Right lobe of liver (tissue), 6 donors: ENCODE results near the gene ASPG. TPM values are rescaled to one million over a fixed set of nuclear protein-coding genes. Genes with fewer than 3 reads are reported as not detected.

Source experiments
- ATAC-seq, 4 donors: fragments of 200-7000 bp; cut with Tn5 transposase; one replicate each; pipeline ENCODE4 v1.9.1; 2020; ENCODE audit warnings: mild to moderate bottlenecking in 4 of 4, moderate library complexity in 4 of 4
- DNase-seq, 3 donors: peaks; one replicate each; pipeline ENCODE4 v3.0.0-alpha.2; 2020
- H3K27ac ChIP-seq, 3 donors: fragments of 200-600 bp; one replicate each; pipeline ENCODE4 v1.8.0; 2022
- H3K27me3 ChIP-seq, 2 donors: fragments of 200-600 bp; one replicate each; pipeline ENCODE4 v1.8.0; 2022
- H3K36me3 ChIP-seq, 4 donors: fragments of 200-600 bp; sonication (generic) in 1 of 4; one replicate each; pipeline versions ENCODE4 v1.5.1 to v1.8.0; 2017 to 2022; ENCODE audit warnings: control low read depth in 1 of 4
- H3K4me1 ChIP-seq, 4 donors: fragments of 200-600 bp; sonication (generic) in 1 of 4; one replicate each; pipeline versions ENCODE4 v1.5.1 to v1.8.0; 2017 to 2022; ENCODE audit warnings: control low read depth in 1 of 4
- H3K4me3 ChIP-seq, 3 donors: fragments of 200-600 bp; one replicate each; pipeline ENCODE4 v1.8.0; 2022
- H3K9me3 ChIP-seq, 4 donors: fragments of 200-600 bp; sonication (generic) in 1 of 4; one replicate each; pipeline versions ENCODE4 v1.5.1 to v1.8.0; 2017 to 2022; ENCODE audit warnings: control low read depth in 1 of 4
- POLR2A ChIP-seq: fragments of 450-650 bp; IDR thresholded peaks from one replicate; pipeline ENCODE4 v1.6.1; 2017; ENCODE audit warnings: antibody characterized with exemption, mild to moderate bottlenecking
- WGBS: methylation state at CpG from one replicate; pipeline ENCODE4 v1.1.6; 2018; ENCODE audit warnings: low coverage, low lambda C conversion rate; ENCODE audit not compliant: insufficient coverage; ENCODE audit errors: missing lambda C conversion rate; 5-methylcytosine and 5-hydroxymethylcytosine counted together
- intact Hi-C, 2 donors: fragments of 100-400 bp; cut with DNase I; formaldehyde crosslinking; loops; one replicate each; pipeline versions ENCODE4 v1.11.2 to v1.14.1; 2022
- total RNA-seq, 6 experiments: library from RNA; depleted of rRNA in 2 of 6; stranded (reverse); fragments of >200 nt in 2 of 6; fragmentation: NEBNext Ultra II Directional in 3 of 6; extraction: Animal tissue kit (Norgen Biotek cat#: 25700) in 3 of 6; gene quantifications; one replicate each; pipeline versions ENCODE4 v1.1.0 to v1.2.4, GENCODE V29; 2016 to 2023
- TF ChIP-seq, protein P1 (sequence below), 4 donors: fragments of 200-600 bp in 3 of 4; fragments of 450-650 bp in 1 of 4; IDR thresholded peaks; one replicate each; pipeline versions ENCODE4 v1.5.1 to v1.8.0; 2016 to 2022; ENCODE audit warnings: antibody characterized with exemption in 4 of 4, mild to moderate bottlenecking in 2 of 4
- donor health status: DM: no; HTN: yes; CAD: no.
- donor health status: DM: no; HTN: no; CAD: no.
- donor health status: DM: no; HTN: no; CAD: no.
- donor health status: DM: no; HTN: yes; CAD: no.
- donor health status: DM: no; HTN: yes; CAD: no.

ASPG gene
- total RNA-seq, 6 experiments from 2014 or later = 37.3 to 232 (median 110) TPM

DNA sequence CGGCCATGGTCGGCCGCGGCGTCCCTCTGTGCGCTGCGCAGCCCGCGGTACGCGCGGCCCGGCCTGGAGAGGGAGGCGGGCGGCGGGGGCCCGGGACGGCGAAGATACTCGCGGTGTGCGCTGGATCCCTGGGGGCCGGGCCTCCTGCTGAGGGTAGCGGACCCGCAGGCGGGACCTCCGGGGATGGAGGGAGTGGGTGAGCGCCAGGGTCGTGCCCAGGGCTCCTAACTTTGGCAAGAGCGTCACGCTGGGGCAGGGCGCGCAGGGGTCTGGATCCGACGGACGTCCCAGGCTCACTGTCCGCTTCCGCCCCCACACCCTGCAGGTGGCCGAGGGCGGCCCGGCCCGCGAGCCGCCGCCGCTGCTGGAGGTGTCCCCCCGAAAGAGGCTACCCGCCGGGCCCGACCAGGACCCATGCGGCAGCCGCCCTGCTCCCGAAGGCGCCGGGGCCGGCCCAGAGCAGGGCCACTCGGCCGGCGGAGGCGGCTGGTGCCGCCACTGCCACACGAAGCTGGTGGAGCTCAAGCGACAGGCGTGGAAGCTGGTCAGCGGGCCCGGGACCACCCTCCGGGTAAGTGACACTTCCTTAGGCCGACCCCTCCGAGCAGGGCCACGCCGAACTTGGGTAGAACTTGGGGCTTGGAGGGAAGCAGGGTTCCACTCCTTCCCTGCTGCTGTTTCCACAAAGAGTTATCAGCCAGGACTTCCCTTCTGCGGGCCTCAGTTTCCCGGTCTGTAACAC is 53.4 kb downstream of the ASPG start:
- Histone ChIP-seq H3K4me3 (peak overlapping the region; percentile 26 to 48 (median 38)), H3K27me3 (peaks cover 0 to 31% of the 10 kb centered on the region in 2 donors), H3K36me3 (no peaks in the 10 kb centered on the region), H3K9me3 (no peaks in the 10 kb centered on the region), H3K4me1 (peaks cover 0 to 19% (median 0%) of the 10 kb centered on the region in 4 donors), H3K27ac (peak overlapping the region in 2 of 3 donors; percentile 8 to 43)
- TF ChIP-seq, protein P1, sequence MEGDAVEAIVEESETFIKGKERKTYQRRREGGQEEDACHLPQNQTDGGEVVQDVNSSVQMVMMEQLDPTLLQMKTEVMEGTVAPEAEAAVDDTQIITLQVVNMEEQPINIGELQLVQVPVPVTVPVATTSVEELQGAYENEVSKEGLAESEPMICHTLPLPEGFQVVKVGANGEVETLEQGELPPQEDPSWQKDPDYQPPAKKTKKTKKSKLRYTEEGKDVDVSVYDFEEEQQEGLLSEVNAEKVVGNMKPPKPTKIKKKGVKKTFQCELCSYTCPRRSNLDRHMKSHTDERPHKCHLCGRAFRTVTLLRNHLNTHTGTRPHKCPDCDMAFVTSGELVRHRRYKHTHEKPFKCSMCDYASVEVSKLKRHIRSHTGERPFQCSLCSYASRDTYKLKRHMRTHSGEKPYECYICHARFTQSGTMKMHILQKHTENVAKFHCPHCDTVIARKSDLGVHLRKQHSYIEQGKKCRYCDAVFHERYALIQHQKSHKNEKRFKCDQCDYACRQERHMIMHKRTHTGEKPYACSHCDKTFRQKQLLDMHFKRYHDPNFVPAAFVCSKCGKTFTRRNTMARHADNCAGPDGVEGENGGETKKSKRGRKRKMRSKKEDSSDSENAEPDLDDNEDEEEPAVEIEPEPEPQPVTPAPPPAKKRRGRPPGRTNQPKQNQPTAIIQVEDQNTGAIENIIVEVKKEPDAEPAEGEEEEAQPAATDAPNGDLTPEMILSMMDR (IDR thresholded peaks at IDR 0.05) = no peak
- peak; percentile 0 for TF ChIP-seq POLR2A
- DNase-seq = peak in 2 of 3 donors; percentile 32 to 56
- 0% methylated on average over 5 of the region's 73 CpGs for whole genome bisulfite sequencing
- no peak for ATAC-seq
- intact Hi-C loops = loop anchor here (5.0 to 10.0 kb wide), 2 partner anchors 418 to 506 kb away; no protein-coding TSS in a partner anchor

DNA sequence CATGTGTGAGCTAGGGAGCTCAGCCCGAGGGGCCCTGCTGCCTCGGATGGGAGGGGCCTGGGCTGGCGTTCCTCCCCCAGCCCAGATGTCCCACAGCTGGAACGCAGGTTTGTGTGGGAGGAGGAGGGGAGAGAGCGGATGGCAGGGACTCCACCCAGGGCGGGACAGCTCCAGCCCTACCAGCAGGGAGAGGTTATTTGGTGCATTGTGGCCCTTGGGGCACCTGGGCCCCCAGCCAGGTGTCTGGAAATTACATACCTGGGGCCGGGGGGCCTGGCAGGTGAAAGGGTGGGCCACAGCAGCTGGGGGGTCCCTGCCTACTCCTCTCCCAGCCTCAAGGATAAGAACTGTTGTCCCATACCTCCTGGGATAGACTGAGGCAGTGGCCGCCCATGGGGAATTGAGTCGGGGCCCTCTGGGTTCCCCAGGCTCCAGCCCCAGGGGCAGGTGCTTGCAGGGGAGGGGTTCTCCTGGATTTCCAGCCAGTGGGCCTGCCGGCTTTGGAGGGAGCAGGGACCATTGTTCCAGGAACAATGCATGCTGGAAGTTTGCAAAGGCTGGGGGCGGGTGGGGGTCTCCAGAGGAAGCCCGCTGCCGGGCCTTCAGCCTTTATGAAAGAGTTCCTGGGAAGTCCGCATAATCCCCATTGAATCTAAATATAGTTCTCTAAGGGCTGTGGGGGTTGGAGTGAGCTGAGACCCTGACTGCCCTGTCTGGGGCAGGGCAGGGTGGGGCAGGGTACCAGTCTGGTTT is 54.1 kb downstream of the ASPG start:
- TF ChIP-seq, protein P1 (IDR thresholded peaks at IDR 0.05) = no peak
- TF ChIP-seq POLR2A = no peak
- peak overlapping the region; percentile 26 to 48 (median 38) for H3K4me3 ChIP-seq
- H3K36me3 ChIP-seq = no peaks in the 10 kb centered on the region
- 45% methylated on average over 2 of the region's 14 CpGs for WGBS
- no peak for ATAC-seq
- H3K4me1 ChIP-seq = peaks cover 0 to 19% (median 0%) of the 10 kb centered on the region in 4 donors
- H3K27ac ChIP-seq = no peak overlapping the region
- no peaks in the 10 kb centered on the region for H3K9me3 ChIP-seq
- DNase-seq = peak in 2 of 3 donors; percentile 21 to 48
- H3K27me3 ChIP-seq = peaks cover 0 to 31% of the 10 kb centered on the region in 2 donors
- intact Hi-C loops = loop anchor here (5.0 to 10.0 kb wide), 3 partner anchors 418 to 505 kb away; no protein-coding TSS in a partner anchor

DNA sequence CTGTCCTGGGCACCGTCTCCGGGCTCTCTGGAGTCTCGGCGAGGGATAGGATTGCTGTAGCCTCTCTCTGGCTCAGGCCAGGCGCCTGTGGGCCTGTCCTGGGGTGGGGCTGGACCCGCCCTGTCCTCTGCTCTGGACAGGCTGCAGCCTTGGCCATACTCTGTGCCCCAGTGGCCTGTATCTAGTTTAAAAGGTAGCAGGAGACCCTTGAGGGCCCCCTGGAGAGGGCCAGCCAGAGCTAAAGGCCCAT is 54.6 kb downstream of the ASPG start:
- Histone ChIP-seq H3K4me3 (no peak overlapping the region), H3K27ac (no peak overlapping the region), H3K9me3 (no peaks in the 10 kb centered on the region), H3K27me3 (peaks cover 0 to 31% of the 10 kb centered on the region in 2 donors), H3K36me3 (no peaks in the 10 kb centered on the region), H3K4me1 (peaks cover 0 to 19% (median 0%) of the 10 kb centered on the region in 4 donors)
- DNase-seq = peak in 2 of 3 donors; percentile 14 to 34
- ATAC-seq = no peak
- intact Hi-C loops = loop anchor here in 1 of 2 donors (5.0 kb wide), 1 partner anchor 427 kb away; no protein-coding TSS in a partner anchor
- 38% methylated on average over 4 of the region's 6 CpGs for WGBS
- TF ChIP-seq, protein P1 (IDR thresholded peaks at IDR 0.05) = no peak
- TF ChIP-seq POLR2A = no peak

GRCh38 chr14:104140463-104141331 is 55.2 kb downstream of the ASPG start:
- Histone ChIP-seq H3K36me3 (no peaks in the 10 kb centered on the region), H3K27me3 (peaks cover 0 to 26% of the 10 kb centered on the region in 2 donors), H3K4me1 (peaks cover 0 to 19% (median 0%) of the 10 kb centered on the region in 4 donors), H3K4me3 (no peak overlapping the region), H3K9me3 (no peaks in the 10 kb centered on the region), H3K27ac (no peak overlapping the region)
- TF ChIP-seq, protein P1 (IDR thresholded peaks at IDR 0.05) = no peak
- TF ChIP-seq POLR2A = no peak
- ATAC-seq = no peak
- intact Hi-C loops = loop anchor here in 1 of 2 donors (5.0 kb wide), 1 partner anchor 427 kb away; no protein-coding TSS in a partner anchor
- peak; percentile 13 to 42 (median 37) for DNase-seq
- WGBS = 75% methylated on average over 2 of the region's 12 CpGs
